ENCODE data around the gene YWHAB. TPM values are rescaled to one million over a fixed set of nuclear protein-coding genes. Genes with fewer than 3 reads are reported as not detected.

YWHAB gene
- total and polyA plus RNA-seq, 2 donors (not counting 1 experiment from before 2014, with no cell fraction given), result 80.3 to 200 TPM

GRCh38 chr20:44928595-44928994 lies 43.1 kb downstream of the YWHAB start:
- no peaks in the 10 kb centered on the region for H3K79me2 ChIP-seq (ENCODE audit: control insufficient read depth, insufficient read depth, low read length)
- no peaks in the 10 kb centered on the region for H4K20me1 ChIP-seq (ENCODE audit: control insufficient read depth, insufficient read depth, low read length, poor library complexity, severe bottlenecking)
- no peak for DNase-seq
- CTCF ChIA-PET, result no interaction called here
- H2AFZ ChIP-seq (ENCODE audit: insufficient read depth, low read depth, low read length, poor library complexity, severe bottlenecking), result no peak overlapping the region
- H3K4me3 ChIP-seq (ENCODE audit: control extremely low read depth in 1 of 5, extremely low read depth in 1 of 5, insufficient read depth in 1 of 5, low read depth in 2 of 5, low read length in 4 of 5), result no peak overlapping the region
- POLR2A ChIA-PET, result interaction anchor here (0.6 kb wide), 1 partner anchor 715 kb away, joined by 6 read pairs; no protein-coding TSS in a partner anchor
- WGBS (ENCODE audit: insufficient coverage), result 75% methylated on average over 2 of the region's 3 CpGs
- intact Hi-C loops (cut with micrococcal nuclease), result no loop called here
- H3K4me2 ChIP-seq (replicated peaks; ENCODE audit: low read depth, low read length, poor library complexity, severe bottlenecking), result no peak overlapping the region
- H3K4me3 Mint-ChIP-seq, result no peak overlapping the region
- no peaks in the 10 kb centered on the region for H3K9me3 ChIP-seq (ENCODE audit: control extremely low read depth in 1 of 3, control insufficient read depth in 2 of 3, insufficient read depth in 1 of 3, low read length in 2 of 3)
- no peak for ATAC-seq (ENCODE audit: low read depth)
- H3K27ac Mint-ChIP-seq, result no peak overlapping the region
- no peaks in the 10 kb centered on the region for H3K27me3 Mint-ChIP-seq
- H3K4me1 ChIP-seq (ENCODE audit: control insufficient read depth in 2 of 2, insufficient read depth in 2 of 2, low read length in 2 of 2), result no peaks in the 10 kb centered on the region
- no peak overlapping the region for H3K27ac ChIP-seq (ENCODE audit: low read length in 2 of 2)
- H3K27me3 ChIP-seq (replicated peaks in 1 of 4; ENCODE audit: control extremely low read depth in 1 of 4, control insufficient read depth in 3 of 4, insufficient read depth in 4 of 4, low read length in 3 of 4), result no peaks in the 10 kb centered on the region
- peaks cover 1 to 24% of the 10 kb centered on the region in 2 experiments for H3K36me3 ChIP-seq (replicated peaks in 1 of 2; ENCODE audit: control extremely low read depth in 1 of 2, control insufficient read depth in 1 of 2, extremely low read depth in 1 of 2, insufficient read depth in 2 of 2, low read length in 1 of 2)
- no peaks in the 10 kb centered on the region for H3K9me3 Mint-ChIP-seq (ENCODE audit: insufficient read depth)
- no peak for TF ChIP-seq EZH2 (IDR thresholded peaks at IDR 0.05; ENCODE audit: borderline replicate concordance, insufficient read depth, low read depth, low read length, poor library complexity, severe bottlenecking)
- TF ChIP-seq, protein P1, sequence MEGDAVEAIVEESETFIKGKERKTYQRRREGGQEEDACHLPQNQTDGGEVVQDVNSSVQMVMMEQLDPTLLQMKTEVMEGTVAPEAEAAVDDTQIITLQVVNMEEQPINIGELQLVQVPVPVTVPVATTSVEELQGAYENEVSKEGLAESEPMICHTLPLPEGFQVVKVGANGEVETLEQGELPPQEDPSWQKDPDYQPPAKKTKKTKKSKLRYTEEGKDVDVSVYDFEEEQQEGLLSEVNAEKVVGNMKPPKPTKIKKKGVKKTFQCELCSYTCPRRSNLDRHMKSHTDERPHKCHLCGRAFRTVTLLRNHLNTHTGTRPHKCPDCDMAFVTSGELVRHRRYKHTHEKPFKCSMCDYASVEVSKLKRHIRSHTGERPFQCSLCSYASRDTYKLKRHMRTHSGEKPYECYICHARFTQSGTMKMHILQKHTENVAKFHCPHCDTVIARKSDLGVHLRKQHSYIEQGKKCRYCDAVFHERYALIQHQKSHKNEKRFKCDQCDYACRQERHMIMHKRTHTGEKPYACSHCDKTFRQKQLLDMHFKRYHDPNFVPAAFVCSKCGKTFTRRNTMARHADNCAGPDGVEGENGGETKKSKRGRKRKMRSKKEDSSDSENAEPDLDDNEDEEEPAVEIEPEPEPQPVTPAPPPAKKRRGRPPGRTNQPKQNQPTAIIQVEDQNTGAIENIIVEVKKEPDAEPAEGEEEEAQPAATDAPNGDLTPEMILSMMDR (IDR thresholded peaks at IDR 0.05), result no peak
- no peak overlapping the region for H3K9ac ChIP-seq (ENCODE audit: low read length)
- H3K4me1 Mint-ChIP-seq, result no peaks in the 10 kb centered on the region

GRCh38 chr20:44930517-44931168 lies 45.1 kb downstream of the YWHAB start:
- no peak overlapping the region for H3K27ac Mint-ChIP-seq

More at GRCh38 chr20:44930517-44931168, 45.1 kb downstream of the YWHAB start:
- Histone ChIP-seq H4K20me1 (ENCODE audit: control insufficient read depth, insufficient read depth, low read length, poor library complexity, severe bottlenecking) (no peaks in the 10 kb centered on the region), H2AFZ (ENCODE audit: insufficient read depth, low read depth, low read length, poor library complexity, severe bottlenecking) (no peak overlapping the region), H3K4me3 (ENCODE audit: control extremely low read depth in 1 of 5, extremely low read depth in 1 of 5, insufficient read depth in 1 of 5, low read depth in 2 of 5, low read length in 4 of 5) (no peak overlapping the region), H3K4me1 (ENCODE audit: control insufficient read depth in 2 of 2, insufficient read depth in 2 of 2, low read length in 2 of 2) (no peaks in the 10 kb centered on the region), H3K27ac (ENCODE audit: low read length in 2 of 2) (no peak overlapping the region), H3K79me2 (ENCODE audit: control insufficient read depth, insufficient read depth, low read length) (no peaks in the 10 kb centered on the region), H3K36me3 (replicated peaks in 1 of 2; ENCODE audit: control extremely low read depth in 1 of 2, control insufficient read depth in 1 of 2, extremely low read depth in 1 of 2, insufficient read depth in 2 of 2, low read length in 1 of 2) (peaks cover 0 to 30% of the 10 kb centered on the region in 2 experiments), H3K4me2 (replicated peaks; ENCODE audit: low read depth, low read length, poor library complexity, severe bottlenecking) (no peak overlapping the region), H3K9me3 (ENCODE audit: control extremely low read depth in 1 of 3, control insufficient read depth in 2 of 3, insufficient read depth in 1 of 3, low read length in 2 of 3) (no peaks in the 10 kb centered on the region), H3K9ac (ENCODE audit: low read length) (no peak overlapping the region), H3K27me3 (replicated peaks in 1 of 4; ENCODE audit: control extremely low read depth in 1 of 4, control insufficient read depth in 3 of 4, insufficient read depth in 4 of 4, low read length in 3 of 4) (no peaks in the 10 kb centered on the region)
- no peak overlapping the region for H3K4me3 Mint-ChIP-seq
- DNase-seq (no peak), ATAC-seq (ENCODE audit: low read depth) (no peak)
- no peaks in the 10 kb centered on the region for H3K9me3 Mint-ChIP-seq (ENCODE audit: insufficient read depth)
- CTCF ChIA-PET, result no interaction called here
- TF ChIP-seq, protein P1 (IDR thresholded peaks at IDR 0.05), result no peak
- TF ChIP-seq EZH2 (IDR thresholded peaks at IDR 0.05; ENCODE audit: borderline replicate concordance, insufficient read depth, low read depth, low read length, poor library complexity, severe bottlenecking), result no peak
- 100% methylated on average over 11 of the region's 18 CpGs for WGBS (ENCODE audit: insufficient coverage)
- POLR2A ChIA-PET, result no interaction called here
- H3K27me3 Mint-ChIP-seq, result no peaks in the 10 kb centered on the region
- intact Hi-C loops (cut with micrococcal nuclease), result no loop called here
- no peaks in the 10 kb centered on the region for H3K4me1 Mint-ChIP-seq

All from B cell (primary cell).